Astrocyte (in vitro differentiated cells and primary cell): ENCODE data around the gene HMGB1.

ENCODE experiments used
- CTCF ChIP-seq: IDR thresholded peaks from 2 replicates; pipeline ENCODE4 v1.5.1; 2011; ENCODE audit warnings: low read depth, mild to moderate bottlenecking, inconsistent platforms, low read length, moderate library complexity; ENCODE audit not compliant: insufficient read depth
- EZH2 ChIP-seq: IDR thresholded peaks from 2 replicates; pipeline ENCODE4 v1.6.1; 2012; ENCODE audit warnings: mild to moderate bottlenecking, low read length, inconsistent platforms; ENCODE audit not compliant: insufficient read depth

- TF ChIP-seq CTCF (no peak), EZH2 (no peak)
Observed at GRCh38 chr13:30466841-30467252, 1.1 kb upstream of the HMGB1 start.
